ENCODE results near the gene GDF9.

Gene GDF9

GRCh38 chr5:132837868-132838267 is 28.4 kb downstream of the GDF9 start:
- DNase-seq = no peak

DNA sequence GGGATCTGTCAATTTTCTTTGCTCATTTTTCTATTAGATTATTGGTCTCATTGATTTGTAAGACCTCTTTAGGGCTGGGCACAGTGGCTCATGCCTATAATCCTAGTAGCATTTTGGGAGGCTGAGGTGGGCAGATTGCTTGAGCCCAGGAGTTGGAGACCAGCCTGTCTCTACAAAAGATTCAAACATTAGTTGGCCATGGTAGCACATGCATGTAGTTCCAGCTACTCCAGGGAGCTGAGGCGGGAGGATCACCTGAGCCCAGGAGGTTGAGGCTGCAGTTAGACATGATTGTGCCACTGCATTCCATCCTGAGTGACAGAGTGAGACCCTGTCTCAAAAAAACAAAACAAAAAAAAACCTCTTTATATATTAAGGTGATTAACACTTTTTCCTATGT is 29.4 kb downstream of the GDF9 start:
- DNase-seq = no peak

DNA sequence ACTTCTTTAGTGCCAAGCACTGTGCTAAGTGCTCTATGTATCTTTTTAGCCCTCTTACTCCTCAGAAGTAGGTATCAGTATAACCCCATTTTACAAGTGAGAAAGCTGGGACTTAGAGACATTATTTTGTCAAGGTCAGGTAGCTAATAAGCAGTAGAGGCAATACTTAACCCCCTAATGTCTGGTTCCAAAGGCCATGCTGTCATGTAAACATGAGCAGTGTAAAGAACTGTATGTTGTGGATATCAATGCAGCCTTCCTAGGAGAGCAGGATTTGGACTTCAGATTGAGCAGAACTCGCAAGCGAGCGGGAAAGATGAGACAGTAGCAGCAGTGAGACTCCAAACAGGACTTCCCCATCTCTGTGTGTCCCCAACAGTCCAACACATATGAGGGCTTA is 32.2 kb downstream of the GDF9 start:
- no peak for DNase-seq

GRCh38 chr5:132832612-132833011 is 33.7 kb downstream of the GDF9 start:
- DNase-seq = no peak

DNA sequence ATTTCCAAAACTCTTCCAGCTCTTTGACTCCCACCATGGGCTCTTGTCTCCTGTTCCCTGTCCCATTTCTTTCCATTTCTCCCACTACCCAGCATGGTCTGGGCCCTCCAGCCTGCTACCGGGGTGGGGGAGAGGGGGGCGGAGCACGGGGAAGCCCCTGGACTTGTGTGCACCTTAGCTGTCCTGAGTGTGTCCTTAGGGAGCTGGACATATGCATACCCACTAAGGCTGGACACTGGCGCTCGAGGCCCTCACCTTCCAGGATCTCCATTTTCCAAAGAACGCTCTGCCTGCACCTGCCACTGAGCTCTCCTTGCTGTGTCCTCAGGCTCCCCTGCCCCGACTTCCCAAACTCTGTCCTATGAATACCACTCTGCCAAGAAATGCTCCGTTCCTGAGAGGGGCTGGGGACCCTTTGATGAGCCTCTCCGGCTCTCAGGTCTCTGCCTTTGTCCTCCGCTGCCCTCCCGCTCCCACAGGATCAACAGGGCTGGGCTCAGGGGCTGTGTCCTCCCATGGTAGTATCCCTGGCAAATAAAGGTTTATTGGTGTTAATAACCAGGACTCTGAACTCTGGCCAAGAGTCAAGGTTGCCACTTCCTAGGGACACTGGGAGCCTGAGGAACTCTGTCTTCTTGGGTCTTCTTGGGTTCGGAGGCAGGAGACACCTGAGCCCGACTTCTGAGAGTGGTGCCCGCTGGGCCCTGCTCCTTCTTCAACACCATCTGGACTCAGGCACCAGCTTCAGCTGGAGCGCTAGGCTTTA is 35.0 kb downstream of the GDF9 start:
- no peak for DNase-seq

DNA sequence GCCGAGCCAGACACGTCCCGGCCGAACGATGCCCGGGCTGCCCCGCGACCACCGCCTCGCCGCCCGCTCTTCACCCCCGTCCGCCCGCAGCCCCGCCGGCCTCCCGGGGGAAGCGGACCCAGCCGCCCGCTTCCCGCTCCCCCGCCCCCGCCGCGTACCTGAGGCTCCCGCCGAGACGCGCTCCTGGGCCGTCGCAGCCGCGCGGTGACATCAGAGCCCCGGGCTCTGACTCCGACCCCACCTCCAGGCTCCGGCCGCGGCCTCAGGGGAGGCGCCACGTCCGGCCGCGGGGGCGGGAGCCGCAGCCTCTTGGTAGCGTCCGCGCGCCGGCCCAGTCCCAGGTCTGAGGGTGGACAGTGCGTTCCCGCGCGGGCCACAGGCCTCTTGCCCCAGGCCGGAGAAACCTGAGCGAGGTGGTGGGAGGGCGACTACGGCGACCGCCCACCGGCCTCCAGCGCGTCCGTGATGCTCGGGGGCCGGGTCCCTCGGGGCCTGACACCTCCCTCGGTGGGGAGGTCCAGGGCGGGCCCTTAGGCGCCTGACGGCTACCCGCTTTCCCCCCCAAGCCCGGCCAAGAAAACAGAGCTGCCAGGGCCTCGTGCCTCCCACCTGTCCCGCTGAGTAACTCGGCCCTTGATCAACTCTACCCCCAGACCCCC is 35.7 kb downstream of the GDF9 start, which contains the start of gene SHROOM1:
SHROOM1 (minus strand) TSS at position 212 of the 659 bp plus-strand sequence. CDS start 4,507 bp downstream, outside the sequence.
- DNase-seq = peak in 17 of 51 donors; percentile 22 to 61 (median 39)

DNA sequence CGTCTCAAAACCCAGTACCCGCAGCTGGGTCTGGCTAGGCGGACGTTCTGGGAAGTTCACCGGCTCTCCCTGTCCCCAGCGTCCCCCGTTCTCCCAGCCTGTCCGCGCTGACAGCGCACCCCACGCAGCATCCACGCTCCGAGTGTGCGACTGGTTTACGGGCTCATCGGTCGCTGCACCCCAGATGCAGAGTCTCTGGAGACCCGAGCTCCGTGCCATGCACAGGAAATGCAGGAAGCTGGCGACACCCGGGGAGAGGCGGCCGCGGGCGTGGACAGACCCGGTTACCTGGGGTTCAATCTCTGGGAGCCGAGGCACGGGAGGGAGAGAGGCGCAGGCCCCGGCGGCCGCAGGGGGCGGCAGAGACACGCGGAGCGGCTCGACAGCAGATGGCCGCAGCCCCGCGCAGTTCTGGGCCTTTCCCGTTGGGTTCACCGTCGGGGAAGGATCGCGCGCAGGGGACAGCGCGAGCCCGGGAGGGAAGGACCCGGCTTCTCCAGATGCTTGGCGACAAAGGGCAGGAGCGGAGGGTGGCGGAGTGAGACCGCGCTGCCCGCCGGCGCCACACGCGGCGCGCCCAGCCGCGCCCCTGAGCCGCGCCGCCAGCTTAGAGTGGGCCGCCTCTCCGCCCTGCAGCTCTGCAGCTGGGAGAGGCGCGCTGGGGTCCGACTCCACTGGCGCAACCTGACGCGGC is 36.4 kb downstream of the GDF9 start:
- DNase-seq = peak in 45 of 51 donors; percentile 31 to 85 (median 60)

GRCh38 chr5:132828846-132829494 is 37.3 kb downstream of the GDF9 start:
- no peak for DNase-seq

DNA sequence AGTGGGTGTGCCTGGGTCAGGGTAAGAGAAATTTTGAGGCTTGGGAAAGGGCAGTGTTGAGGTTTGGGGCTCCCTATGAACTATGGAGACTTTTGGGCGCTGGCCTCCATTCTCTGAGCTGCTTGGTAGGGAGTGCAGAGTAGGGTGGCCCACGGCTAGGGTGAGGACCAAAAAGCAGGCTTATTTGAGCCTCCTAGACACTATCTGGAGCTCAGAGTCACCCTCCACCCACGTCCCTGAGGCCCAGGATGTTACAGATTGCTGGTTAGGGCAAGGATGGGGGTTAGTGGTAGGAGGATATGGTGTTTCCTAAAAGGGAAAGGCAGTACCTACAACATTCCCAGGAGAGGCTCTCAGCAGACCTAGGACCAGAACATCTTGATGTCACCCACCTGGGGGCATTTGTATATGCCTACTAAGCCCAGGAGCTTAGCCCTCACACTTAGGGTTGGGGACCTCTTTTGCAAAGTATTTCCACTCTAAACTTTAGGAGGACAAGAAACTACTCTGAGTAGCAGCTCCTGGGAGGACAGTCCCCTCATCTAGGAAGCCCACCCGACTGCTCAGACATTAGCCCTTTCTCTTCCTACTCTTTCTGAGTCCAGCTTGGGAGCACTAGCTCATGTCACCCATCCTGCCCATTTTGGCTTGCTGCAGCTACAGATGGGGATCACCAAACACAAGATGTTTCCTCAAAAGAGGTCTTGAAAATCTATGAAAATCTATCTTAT is 38.2 kb downstream of the GDF9 start:
- DNase-seq = no peak

- DNase-seq = no peak
Measured at GRCh38 chr5:132826424-132827082, 39.7 kb downstream of the GDF9 start.

GRCh38 chr5:132825834-132826391 is 40.4 kb downstream of the GDF9 start:
- DNase-seq = no peak

GRCh38 chr5:132825033-132825833 is 41.0 kb downstream of the GDF9 start:
- no peak for DNase-seq

GRCh38 chr5:132824426-132824825 is 41.8 kb downstream of the GDF9 start:
- no peak for DNase-seq

GRCh38 chr5:132823481-132824050 is 42.7 kb downstream of the GDF9 start:
- peak in 2 of 51 donors; percentile 28 to 63 for DNase-seq

GRCh38 chr5:132822650-132823480 is 43.4 kb downstream of the GDF9 start:
- DNase-seq = peak in 21 of 51 donors; percentile 20 to 63 (median 36)

- DNase-seq = peak in 18 of 51 donors; percentile 14 to 86 (median 52)
Measured at GRCh38 chr5:132821791-132822190, 44.5 kb downstream of the GDF9 start.

GRCh38 chr5:132821350-132821749 is 44.9 kb downstream of the GDF9 start:
- peak in 4 of 51 donors; percentile 54 to 89 (median 70) for DNase-seq
